Measurements from ENCODE around the gene CYP21A2.
"Not testable (repeated sequence)": the region's sequence is repeated elsewhere in the genome, so short reads cannot be mapped to it uniquely, and the experiment has no call there.

The CYP21A2 gene

GRCh38 chr6:32068315-32068714 lies 30.1 kb downstream of the CYP21A2 start:
- not testable (repeated sequence) for DNase-seq (ENCODE audit: low spot score)
- H3K27me3 ChIP-seq (ENCODE audit: control insufficient read depth in 3 of 3, insufficient read depth in 3 of 3, low read depth in 1 of 3, low read length in 3 of 3), result peaks cover 0 to 21% (median 0%) of the 10 kb centered on the region in 3 experiments

GRCh38 chr6:32068867-32069266 lies 30.7 kb downstream of the CYP21A2 start:
- Histone ChIP-seq H3K4me1 (ENCODE audit: control insufficient read depth in 2 of 2, insufficient read depth in 1 of 2, low read depth in 1 of 2, low read length in 2 of 2) (peaks cover 0 to 13% of the 10 kb centered on the region in 2 donors), H2BK5ac (ENCODE audit: low read length) (no peak overlapping the region), H3K27me3 (ENCODE audit: control insufficient read depth in 3 of 3, insufficient read depth in 3 of 3, low read depth in 1 of 3, low read length in 3 of 3) (peaks cover 0 to 21% (median 0%) of the 10 kb centered on the region in 3 experiments), H2BK12ac (ENCODE audit: low read length) (no peak overlapping the region), H3K4me3 (ENCODE audit: low read length in 2 of 2) (no peak overlapping the region), H3K9me3 (replicated peaks in 1 of 2; ENCODE audit: control insufficient read depth in 2 of 2, insufficient read depth in 1 of 2, low read depth in 1 of 2, low read length in 2 of 2) (no peaks in the 10 kb centered on the region), H4K91ac (ENCODE audit: low read depth, low read length, poor library complexity) (no peak overlapping the region), H2BK120ac (ENCODE audit: low read depth, low read length) (no peak overlapping the region), H3K4me2 (ENCODE audit: insufficient read depth, low read length, poor library complexity, severe bottlenecking) (no peak overlapping the region), H3K36me3 (replicated peaks in 1 of 2; ENCODE audit: control insufficient read depth in 2 of 2, insufficient read depth in 2 of 2, low read length in 2 of 2) (peaks cover 0 to 2% of the 10 kb centered on the region in 2 donors), H3K4ac (ENCODE audit: low read length) (no peak overlapping the region), H2AFZ (ENCODE audit: low read length) (no peak overlapping the region), H2BK15ac (ENCODE audit: low read length) (no peak overlapping the region), H3K27ac (replicated peaks; ENCODE audit: low read length) (no peak overlapping the region), H3K79me1 (ENCODE audit: low read depth, low read length) (peaks cover 2% of the 10 kb centered on the region), H3K18ac (ENCODE audit: low read length) (no peak overlapping the region), H3K14ac (ENCODE audit: low read length) (no peak overlapping the region), H3K9ac (ENCODE audit: low read depth, low read length, poor library complexity) (no peak overlapping the region), H3K23ac (ENCODE audit: low read depth, low read length, poor library complexity) (no peak overlapping the region), H4K8ac (ENCODE audit: low read depth, low read length) (no peak overlapping the region), H2AK5ac (ENCODE audit: low read depth, low read length) (no peak overlapping the region)
- DNase-seq (ENCODE audit: low spot score), result no peak
- no CpG with 5 or more reads among the region's 14 CpGs for WGBS, 2 donors (ENCODE audit: extremely low coverage in 2 of 2, insufficient read length in 2 of 2, insufficient replicate concordance in 1 of 2)

More at GRCh38 chr6:32068315-32068714, 30.1 kb downstream of the CYP21A2 start:
- H3K4me3 ChIP-seq (ENCODE audit: low read length in 2 of 2); H2AFZ ChIP-seq (ENCODE audit: low read length); H4K91ac ChIP-seq (ENCODE audit: low read depth, low read length, poor library complexity); H3K36me3 ChIP-seq (replicated peaks in 1 of 2; ENCODE audit: control insufficient read depth in 2 of 2, insufficient read depth in 2 of 2, low read length in 2 of 2); H2BK15ac ChIP-seq (ENCODE audit: low read length); H3K14ac ChIP-seq (ENCODE audit: low read length); H3K79me1 ChIP-seq (ENCODE audit: low read depth, low read length); H2AK5ac ChIP-seq (ENCODE audit: low read depth, low read length); H3K23ac ChIP-seq (ENCODE audit: low read depth, low read length, poor library complexity); H3K18ac ChIP-seq (ENCODE audit: low read length); H3K27ac ChIP-seq (replicated peaks; ENCODE audit: low read length); H3K4ac ChIP-seq (ENCODE audit: low read length); H3K9ac ChIP-seq (ENCODE audit: low read depth, low read length, poor library complexity); H3K9me3 ChIP-seq (replicated peaks in 1 of 2; ENCODE audit: control insufficient read depth in 2 of 2, insufficient read depth in 1 of 2, low read depth in 1 of 2, low read length in 2 of 2); H2BK5ac ChIP-seq (ENCODE audit: low read length); H3K4me2 ChIP-seq (ENCODE audit: insufficient read depth, low read length, poor library complexity, severe bottlenecking); H2BK120ac ChIP-seq (ENCODE audit: low read depth, low read length); H2BK12ac ChIP-seq (ENCODE audit: low read length); H4K8ac ChIP-seq (ENCODE audit: low read depth, low read length): not testable (repeated sequence)
- peaks cover 0 to 13% of the 10 kb centered on the region in 2 donors for H3K4me1 ChIP-seq (ENCODE audit: control insufficient read depth in 2 of 2, insufficient read depth in 1 of 2, low read depth in 1 of 2, low read length in 2 of 2)
- no CpG with 5 or more reads among the region's 13 CpGs for WGBS, 2 donors (ENCODE audit: extremely low coverage in 2 of 2, insufficient read length in 2 of 2, insufficient replicate concordance in 1 of 2)

- Histone ChIP-seq H2BK120ac (ENCODE audit: low read depth, low read length) (no peak overlapping the region), H3K18ac (ENCODE audit: low read length) (no peak overlapping the region), H3K14ac (ENCODE audit: low read length) (peak overlapping the region; percentile 8), H3K27ac (replicated peaks; ENCODE audit: low read length) (no peak overlapping the region), H2BK15ac (ENCODE audit: low read length) (no peak overlapping the region), H3K9ac (ENCODE audit: low read depth, low read length, poor library complexity) (no peak overlapping the region), H3K4me1 (ENCODE audit: control insufficient read depth in 2 of 2, insufficient read depth in 1 of 2, low read depth in 1 of 2, low read length in 2 of 2) (peaks cover 0 to 13% of the 10 kb centered on the region in 2 donors), H3K4me2 (ENCODE audit: insufficient read depth, low read length, poor library complexity, severe bottlenecking) (no peak overlapping the region), H3K9me3 (replicated peaks in 1 of 2; ENCODE audit: control insufficient read depth in 2 of 2, insufficient read depth in 1 of 2, low read depth in 1 of 2, low read length in 2 of 2) (no peaks in the 10 kb centered on the region), H2AFZ (ENCODE audit: low read length) (no peak overlapping the region), H3K4me3 (ENCODE audit: low read length in 2 of 2) (no peak overlapping the region), H4K91ac (ENCODE audit: low read depth, low read length, poor library complexity) (no peak overlapping the region), H3K4ac (ENCODE audit: low read length) (no peak overlapping the region), H2BK5ac (ENCODE audit: low read length) (no peak overlapping the region), H2BK12ac (ENCODE audit: low read length) (no peak overlapping the region), H4K8ac (ENCODE audit: low read depth, low read length) (no peak overlapping the region), H2AK5ac (ENCODE audit: low read depth, low read length) (no peak overlapping the region), H3K27me3 (ENCODE audit: control insufficient read depth in 3 of 3, insufficient read depth in 3 of 3, low read depth in 1 of 3, low read length in 3 of 3) (peaks cover 0 to 24% (median 0%) of the 10 kb centered on the region in 3 experiments), H3K36me3 (replicated peaks in 1 of 2; ENCODE audit: control insufficient read depth in 2 of 2, insufficient read depth in 2 of 2, low read length in 2 of 2) (peaks cover 0 to 2% of the 10 kb centered on the region in 2 donors), H3K23ac (ENCODE audit: low read depth, low read length, poor library complexity) (no peak overlapping the region), H3K79me1 (ENCODE audit: low read depth, low read length) (peaks cover 2% of the 10 kb centered on the region)
- no peak for DNase-seq (ENCODE audit: low spot score)
- WGBS, 2 donors (ENCODE audit: extremely low coverage in 2 of 2, insufficient read length in 2 of 2, insufficient replicate concordance in 1 of 2), result no CpG with 5 or more reads among the region's 17 CpGs
Measured at GRCh38 chr6:32069460-32069859, 31.2 kb downstream of the CYP21A2 start.

GRCh38 chr6:32069878-32070515 lies 31.8 kb downstream of the CYP21A2 start:
- DNase-seq (ENCODE audit: low spot score), result no peak
- Histone ChIP-seq H3K79me1 (ENCODE audit: low read depth, low read length) (peaks cover 2% of the 10 kb centered on the region), H2BK12ac (ENCODE audit: low read length) (peak overlapping the region; percentile 73), H3K14ac (ENCODE audit: low read length) (peak overlapping the region; percentile 8), H3K36me3 (replicated peaks in 1 of 2; ENCODE audit: control insufficient read depth in 2 of 2, insufficient read depth in 2 of 2, low read length in 2 of 2) (peaks cover 0 to 2% of the 10 kb centered on the region in 2 donors), H3K27ac (replicated peaks; ENCODE audit: low read length) (no peak overlapping the region), H3K27me3 (ENCODE audit: control insufficient read depth in 3 of 3, insufficient read depth in 3 of 3, low read depth in 1 of 3, low read length in 3 of 3) (peaks cover 0 to 24% (median 0%) of the 10 kb centered on the region in 3 experiments), H3K23ac (ENCODE audit: low read depth, low read length, poor library complexity) (no peak overlapping the region), H3K4me1 (ENCODE audit: control insufficient read depth in 2 of 2, insufficient read depth in 1 of 2, low read depth in 1 of 2, low read length in 2 of 2) (peaks cover 0 to 13% of the 10 kb centered on the region in 2 donors), H3K4ac (ENCODE audit: low read length) (no peak overlapping the region), H3K4me3 (ENCODE audit: low read length in 2 of 2) (no peak overlapping the region), H2BK15ac (ENCODE audit: low read length) (no peak overlapping the region), H3K4me2 (ENCODE audit: insufficient read depth, low read length, poor library complexity, severe bottlenecking) (no peak overlapping the region), H3K9me3 (replicated peaks in 1 of 2; ENCODE audit: control insufficient read depth in 2 of 2, insufficient read depth in 1 of 2, low read depth in 1 of 2, low read length in 2 of 2) (no peaks in the 10 kb centered on the region), H2BK5ac (ENCODE audit: low read length) (no peak overlapping the region), H2AFZ (ENCODE audit: low read length) (no peak overlapping the region), H4K91ac (ENCODE audit: low read depth, low read length, poor library complexity) (no peak overlapping the region), H2AK5ac (ENCODE audit: low read depth, low read length) (no peak overlapping the region), H2BK120ac (ENCODE audit: low read depth, low read length) (no peak overlapping the region), H3K9ac (ENCODE audit: low read depth, low read length, poor library complexity) (peak overlapping the region; percentile 44), H4K8ac (ENCODE audit: low read depth, low read length) (no peak overlapping the region), H3K18ac (ENCODE audit: low read length) (no peak overlapping the region)
- WGBS, 2 donors (ENCODE audit: extremely low coverage in 2 of 2, insufficient read length in 2 of 2, insufficient replicate concordance in 1 of 2), result no CpG with 5 or more reads among the region's 24 CpGs

All from neuronal stem cell (in vitro differentiated cells).